Naive thymus-derived CD4-positive, alpha-beta T cell (primary cell): ENCODE data around the gene FAM131B. TPM values are rescaled to one million over a fixed set of nuclear protein-coding genes. Genes with fewer than 3 reads are reported as not detected.

ENCODE experiments used
- ATAC-seq: fragments of 150-1000 bp; cut with Tn5 transposase; 2 replicates; pipeline ENCODE4 v1.10.0; 2021; ENCODE audit warnings: mild to moderate bottlenecking, moderate library complexity
- CTCF ChIA-PET: fragments of 350-600 bp; sonication (Branson Sonifier 250); formaldehyde crosslinking; loops from one replicate; lab custom pipeline; 2021; ENCODE audit warnings: antibody characterized with exemption; lab: Charles Lee
- POLR2A ChIA-PET: fragments of 350-600 bp; sonication (Branson Sonifier 250); formaldehyde crosslinking; loops from one replicate; lab custom pipeline; 2021; ENCODE audit warnings: antibody characterized with exemption, inconsistent platforms; lab: Charles Lee
- DNase-seq, 9 donors: peaks; one replicate each; pipeline versions ENCODE4 v3.0.0 to v3.0.0-alpha.2; 2020 to 2022; ENCODE audit warnings: mixed read lengths in 1 of 9
- H3K27ac ChIP-seq: one replicate; pipeline ENCODE4 v1.7.0; 2013; ENCODE audit warnings: mild to moderate bottlenecking, low read depth, low read length, moderate library complexity
- H3K27me3 ChIP-seq, 2 donors: one replicate each; pipeline ENCODE4 v1.7.0; 2013; ENCODE audit warnings: low read length in 2 of 2, mild to moderate bottlenecking in 2 of 2, moderate library complexity in 2 of 2; ENCODE audit not compliant: control insufficient read depth in 2 of 2, insufficient read depth in 2 of 2
- H3K36me3 ChIP-seq, 3 experiments: 1 replicate in 2 of 3; 2 replicates in 1 of 3; pipeline ENCODE4 v1.7.0; 2013; ENCODE audit warnings: low read length in 3 of 3, mild to moderate bottlenecking in 3 of 3, moderate library complexity in 1 of 3; ENCODE audit not compliant: insufficient read depth in 3 of 3, control insufficient read depth in 2 of 3
- H3K4me1 ChIP-seq, 2 donors: one replicate each; pipeline ENCODE4 v1.7.0; 2013; ENCODE audit warnings: low read length in 2 of 2, mild to moderate bottlenecking in 2 of 2, moderate library complexity in 1 of 2; ENCODE audit not compliant: control insufficient read depth in 2 of 2, insufficient read depth in 2 of 2
- H3K4me3 ChIP-seq: 2 replicates; pipeline ENCODE4 v1.7.0; 2013; ENCODE audit warnings: mild to moderate bottlenecking, low read length
- H3K9me3 ChIP-seq, 3 experiments: 1 replicate in 2 of 3; 2 replicates in 1 of 3; pipeline ENCODE4 v1.7.0; 2013; ENCODE audit warnings: low read length in 3 of 3; ENCODE audit not compliant: control insufficient read depth in 2 of 3
- H3K27ac Mint-ChIP-seq, 9 donors: one replicate each; pipeline ENCODE4 v1.8.0; 2020 to 2022; ENCODE audit warnings: mixed read lengths in 9 of 9, mild to moderate bottlenecking in 8 of 9, moderate library complexity in 5 of 9, inconsistent platforms in 2 of 9
- H3K27me3 Mint-ChIP-seq, 5 donors: one replicate each; pipeline ENCODE4 v1.8.0; 2021 to 2022; ENCODE audit warnings: mixed read lengths in 5 of 5, mild to moderate bottlenecking in 1 of 5
- H3K36me3 Mint-ChIP-seq, 5 donors: one replicate each; pipeline ENCODE4 v1.8.0; 2020 to 2022; ENCODE audit warnings: mixed read lengths in 5 of 5, mild to moderate bottlenecking in 3 of 5, inconsistent platforms in 1 of 5
- H3K4me1 Mint-ChIP-seq, 7 donors: one replicate each; pipeline ENCODE4 v1.8.0; 2020 to 2022; ENCODE audit warnings: mixed read lengths in 7 of 7, mild to moderate bottlenecking in 3 of 7, inconsistent platforms in 1 of 7
- H3K4me3 Mint-ChIP-seq, 10 donors: one replicate each; pipeline ENCODE4 v1.8.0; 2020 to 2022; ENCODE audit warnings: mild to moderate bottlenecking in 10 of 10, mixed read lengths in 10 of 10, moderate library complexity in 6 of 10, inconsistent platforms in 2 of 10
- H3K9me3 Mint-ChIP-seq, 11 donors: one replicate each; pipeline ENCODE4 v1.8.0; 2020 to 2022; ENCODE audit warnings: mixed read lengths in 11 of 11, mild to moderate bottlenecking in 4 of 11, inconsistent platforms in 1 of 11, moderate library complexity in 1 of 11
- intact Hi-C, 2 donors: fragments of 100-400 bp; cut with micrococcal nuclease; formaldehyde crosslinking; loops; one replicate each; pipeline ENCODE4 v1.15.1; 2023
- microRNA-seq: library from miRNA; unstranded; fragments of <30 nt; microRNA quantifications from one replicate; pipeline ENCODE4 v1.2.0, GENCODE V29; 2022; ENCODE audit warnings: borderline microRNAs expressed
- polyA plus RNA-seq, 2 donors: library from polyadenylated mRNA; unstranded; fragments of 300-500 nt; fragmentation: Illumina TruSeq; gene quantifications; one replicate each; pipeline ENCODE4 v1.2.3, GENCODE V29; 2021
- total RNA-seq, 6 experiments: library from RNA in 5 of 6; stranded (reverse) in 5 of 6; gene quantifications; 1 replicate in 5 of 6; 2 replicates in 1 of 6; pipeline ENCODE4 v1.2.3 and lab custom pipeline; 2021 to 2026

FAM131B gene
- total and polyA plus RNA-seq, 7 experiments from 2014 or later = 0.19 to 1.4 (median 0.53) TPM; not detected in 4

DNA sequence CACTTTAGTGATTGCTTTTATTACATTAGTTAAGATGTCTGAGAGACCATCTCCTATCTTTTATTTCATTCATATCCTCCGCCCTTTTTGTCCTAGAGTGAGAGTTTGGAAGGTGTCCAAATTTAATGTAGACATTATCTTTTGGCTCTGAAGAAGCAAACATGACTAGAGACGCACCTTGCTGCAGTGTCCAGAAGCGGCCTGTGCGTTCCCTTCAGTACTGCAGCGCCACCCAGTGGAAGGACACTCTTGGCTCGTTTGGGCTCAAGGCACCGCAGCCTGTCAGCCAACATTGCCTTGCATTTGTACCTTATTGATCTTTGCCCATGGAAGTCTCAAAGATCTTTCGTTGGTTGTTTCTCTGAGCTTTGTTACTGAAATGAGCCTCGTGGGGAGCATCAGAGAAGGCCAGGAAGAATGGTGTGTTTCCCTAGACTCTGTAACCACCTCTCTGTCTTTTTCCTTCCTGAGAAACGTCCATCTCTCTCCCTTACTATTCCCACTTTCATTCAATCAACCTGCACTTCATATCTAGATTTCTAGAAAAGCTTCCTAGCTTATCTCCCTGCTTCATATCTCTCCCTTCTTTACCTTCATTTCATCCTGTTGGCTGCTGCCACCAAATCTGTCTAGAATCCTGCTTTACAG is 57.0 kb downstream of the FAM131B start:
- CTCF ChIA-PET = interaction anchor here (0.6 to 4.5 kb wide), 7 partner anchors 9 to 79 kb away, joined by 3 to 34 read pairs (median 4); no protein-coding TSS in a partner anchor
- peaks cover 20 to 72% (median 37%) of the 10 kb centered on the region in 7 donors for H3K4me1 Mint-ChIP-seq

DNA sequence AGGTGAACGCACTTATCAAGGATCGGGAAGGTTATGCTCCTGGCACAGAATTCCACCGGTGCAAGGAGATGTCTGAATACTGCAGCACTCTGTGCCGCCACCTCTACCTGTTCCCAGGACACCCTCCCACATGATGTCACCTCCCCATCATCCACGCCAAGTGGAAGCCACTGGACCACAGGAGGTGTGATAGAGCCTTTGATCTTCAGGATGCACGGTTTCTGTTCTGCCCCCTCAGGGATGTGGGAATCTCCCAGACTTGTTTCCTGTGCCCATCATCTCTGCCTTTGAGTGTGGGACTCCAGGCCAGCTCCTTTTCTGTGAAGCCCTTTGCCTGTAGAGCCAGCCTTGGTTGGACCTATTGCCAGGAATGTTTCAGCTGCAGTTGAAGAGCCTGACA is 57.6 kb downstream of the FAM131B start:
- ATAC-seq (no peak), DNase-seq (no peak)
- peaks cover 24 to 79% (median 43%) of the 10 kb centered on the region in 3 experiments for H3K36me3 ChIP-seq
- Mint-ChIP-seq H3K27me3 (no peaks in the 10 kb centered on the region), H3K4me3 (no peak overlapping the region), H3K9me3 (peaks cover 0 to 3% (median 0%) of the 10 kb centered on the region in 11 donors), H3K27ac (peak overlapping the region in 7 of 9 donors; percentile 4 to 85 (median 30)), H3K36me3 (peaks cover 39 to 80% (median 65%) of the 10 kb centered on the region in 5 donors), H3K4me1 (peaks cover 22 to 72% (median 37%) of the 10 kb centered on the region in 7 donors)
- ChIA-PET CTCF (interaction anchor here (0.6 to 4.5 kb wide), 6 partner anchors 8 to 65 kb away, joined by 3 to 34 read pairs (median 4); no protein-coding TSS in a partner anchor), POLR2A (interaction anchor here (0.5 to 1.6 kb wide), 4 partner anchors 9 to 111 kb away, joined by 3 to 8 read pairs (median 4); no protein-coding TSS in a partner anchor)
- H3K27ac ChIP-seq = no peak overlapping the region
- no peaks in the 10 kb centered on the region for H3K27me3 ChIP-seq
- peaks cover 0 to under 1% of the 10 kb centered on the region in 2 donors for H3K4me1 ChIP-seq
- H3K9me3 ChIP-seq = no peaks in the 10 kb centered on the region
- intact Hi-C loops = loop anchor here (1.0 to 5.0 kb wide), 5 partner anchors 16 to 298 kb away; partner anchors contain the start of gene CASP2 (in 2 of the 2)
- no peak overlapping the region for H3K4me3 ChIP-seq

More for the DNA sequence above, 57.0 kb downstream of the FAM131B start:
- ATAC-seq = peak; percentile 87
- POLR2A ChIA-PET = interaction anchor here (0.5 to 1.6 kb wide), 4 partner anchors 9 to 110 kb away, joined by 3 to 8 read pairs (median 4); no protein-coding TSS in a partner anchor
- H3K9me3 Mint-ChIP-seq = peaks cover 0 to 5% (median 0%) of the 10 kb centered on the region in 11 donors
- Histone ChIP-seq H3K36me3 (peaks cover 24 to 73% (median 39%) of the 10 kb centered on the region in 3 experiments), H3K9me3 (no peaks in the 10 kb centered on the region), H3K27me3 (no peaks in the 10 kb centered on the region), H3K27ac (no peak overlapping the region), H3K4me3 (no peak overlapping the region), H3K4me1 (peaks cover 0 to 2% of the 10 kb centered on the region in 2 donors)
- intact Hi-C loops = loop anchor here (1.0 to 5.0 kb wide), 5 partner anchors 17 to 298 kb away; partner anchors contain the start of gene CASP2 (in 2 of the 2)
- DNase-seq = peak; percentile 32 to 62 (median 54)
- H3K27ac Mint-ChIP-seq = peak overlapping the region; percentile 4 to 85 (median 30)
- H3K36me3 Mint-ChIP-seq = peaks cover 39 to 82% (median 62%) of the 10 kb centered on the region in 5 donors
- no peaks in the 10 kb centered on the region for H3K27me3 Mint-ChIP-seq
- peak overlapping the region in 1 of 10 donors; percentile 22 for H3K4me3 Mint-ChIP-seq

DNA sequence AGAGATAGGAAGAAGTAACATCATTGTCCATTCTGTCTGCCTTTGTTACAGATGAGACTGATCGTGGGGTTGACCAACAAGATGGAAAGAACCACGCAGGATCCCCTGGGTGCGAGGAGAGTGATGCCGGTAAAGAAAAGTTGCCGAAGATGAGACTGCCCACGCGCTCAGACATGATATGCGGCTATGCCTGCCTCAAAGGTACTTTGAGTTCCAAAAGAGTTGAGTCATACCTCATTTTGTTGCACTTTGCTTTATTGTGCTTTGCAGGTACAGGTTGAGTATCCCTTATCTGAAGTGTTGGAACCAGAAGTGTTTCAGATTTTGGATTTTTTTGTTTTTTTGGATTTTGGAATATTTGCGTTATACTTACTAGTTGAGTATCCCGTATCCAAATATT is 58.8 kb downstream of the FAM131B start:
- Mint-ChIP-seq H3K4me1 (peaks cover 29 to 72% (median 44%) of the 10 kb centered on the region in 7 donors), H3K9me3 (peaks cover 0 to 3% (median 0%) of the 10 kb centered on the region in 11 donors), H3K4me3 (no peak overlapping the region), H3K27ac (peak overlapping the region in 1 of 9 donors; percentile 2), H3K36me3 (peaks cover 46 to 79% (median 65%) of the 10 kb centered on the region in 5 donors), H3K27me3 (no peaks in the 10 kb centered on the region)
- H3K27ac ChIP-seq = no peak overlapping the region
- POLR2A ChIA-PET = no interaction called here
- peaks cover 24 to 81% (median 48%) of the 10 kb centered on the region in 3 experiments for H3K36me3 ChIP-seq
- peaks cover 0 to 7% of the 10 kb centered on the region in 2 donors for H3K4me1 ChIP-seq
- ATAC-seq (no peak), DNase-seq (no peak)
- CTCF ChIA-PET = interaction anchor here (1.0 kb wide), 1 partner anchor 56 kb away, joined by 4 read pairs; no protein-coding TSS in a partner anchor
- H3K4me3 ChIP-seq = no peak overlapping the region
- no peaks in the 10 kb centered on the region for H3K27me3 ChIP-seq
- intact Hi-C loops = loop anchor here (2.0 kb wide), 1 partner anchor 15 kb away; the partner anchor contains the start of gene CASP2 (in 2 of the 2)
- H3K9me3 ChIP-seq = no peaks in the 10 kb centered on the region

Small RNA genes within 50 kb of the gene (microRNA-seq; reads per million reads assigned to microRNA genes)
- not detected for gene MIR6892

Other genes with a start within 250 kb of the FAM131B start
- not detected for gene PIP, start 230.6 kb downstream of the FAM131B start, total RNA-seq
- gene PIP, start 230.6 kb downstream of the FAM131B start, polyA plus RNA-seq = not detected
- gene TAS2R39, start 179.3 kb downstream of the FAM131B start, total RNA-seq = not detected
- gene TAS2R39, start 179.3 kb downstream of the FAM131B start, polyA plus RNA-seq = not detected
- gene TAS2R40, start 140.7 kb downstream of the FAM131B start, total RNA-seq = not detected
- not detected for gene TAS2R40, start 140.7 kb downstream of the FAM131B start, polyA plus RNA-seq
- 100 to 1,000 TPM; 253 to 385 (median 311) TPM for gene GSTK1, start 99.3 kb downstream of the FAM131B start, total RNA-seq
- gene GSTK1, start 99.3 kb downstream of the FAM131B start, polyA plus RNA-seq = 100 to 1,000 TPM; 398 to 470 TPM
- gene TMEM139, start 77.8 kb downstream of the FAM131B start, total RNA-seq = under 1 TPM in 4 of 5 experiments, not detected in 1; 0.32 to 0.62 (median 0.51) TPM
- under 1 TPM; 0.46 TPM for gene TMEM139, start 77.8 kb downstream of the FAM131B start, polyA plus RNA-seq
- gene CASP2, start 74.4 kb downstream of the FAM131B start, total RNA-seq = 10 to 100 TPM; 29.6 to 97.7 (median 69.1) TPM
- gene CASP2, start 74.4 kb downstream of the FAM131B start, polyA plus RNA-seq = 10 to 100 TPM; 14.4 to 24.4 TPM
- gene CLCN1, start 46.6 kb downstream of the FAM131B start, total RNA-seq = under 1 TPM in 2 of 5 experiments, not detected in 3; 0.07 to 0.51 TPM
- not detected for gene CLCN1, start 46.6 kb downstream of the FAM131B start, polyA plus RNA-seq
- gene ZYX, start 18.6 kb upstream of the FAM131B start, total RNA-seq = 100 to 1,000 TPM; 110 to 264 (median 124) TPM
- 100 to 1,000 TPM in 1 of 2 donors, 10 to 100 TPM in 1; 54.2 to 101 TPM for gene ZYX, start 18.6 kb upstream of the FAM131B start, polyA plus RNA-seq
- gene EPHA1, start 46.1 kb upstream of the FAM131B start, total RNA-seq = 10 to 100 TPM in 4 of 5 experiments, 1 to 10 TPM in 1; 4.1 to 63.1 (median 33.6) TPM
- gene EPHA1, start 46.1 kb upstream of the FAM131B start, polyA plus RNA-seq = 10 to 100 TPM; 10.9 to 41.4 TPM
- 1 to 10 TPM in 4 of 5 experiments, not detected in 1; 1.4 to 2.5 (median 1.8) TPM for gene TAS2R60, start 80.7 kb upstream of the FAM131B start, total RNA-seq
- under 1 TPM in 1 of 2 donors, not detected in 1; 0.33 TPM for gene TAS2R60, start 80.7 kb upstream of the FAM131B start, polyA plus RNA-seq
- gene TAS2R41, start 115.2 kb upstream of the FAM131B start, total RNA-seq = 1 to 10 TPM in 4 of 5 experiments, not detected in 1; 1.7 to 3.4 (median 2.0) TPM
- not detected for gene TAS2R41, start 115.2 kb upstream of the FAM131B start, polyA plus RNA-seq
- 1 to 10 TPM in 1 of 5 experiments, not detected in 4; 3.4 TPM for gene CTAGE15, start 209.1 kb upstream of the FAM131B start, total RNA-seq
- under 1 TPM in 1 of 2 donors, not detected in 1; 0.14 TPM for gene CTAGE15, start 209.1 kb upstream of the FAM131B start, polyA plus RNA-seq